ENCODE results near the gene EMSY.

EMSY gene

DNA sequence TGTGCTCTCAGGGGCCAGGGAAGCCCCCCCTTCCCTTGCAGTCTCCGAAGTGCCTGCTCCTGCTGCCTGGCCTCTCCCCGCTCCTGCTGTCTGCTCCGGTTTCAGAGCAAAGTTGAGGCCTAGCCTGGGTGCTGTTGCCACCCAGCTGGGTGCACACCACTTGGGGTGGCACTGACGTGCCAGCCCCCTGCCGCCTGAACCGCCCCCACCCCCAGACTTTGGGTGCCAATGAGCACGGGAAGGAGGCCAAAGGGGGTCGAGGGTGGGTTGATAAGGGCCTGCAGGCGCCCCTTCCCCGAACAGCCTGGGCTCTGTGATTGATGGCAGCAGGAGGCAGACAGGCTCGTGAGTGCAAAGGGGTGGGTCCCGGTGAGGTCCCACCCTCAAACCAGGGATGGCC, 48.2 kb downstream of the EMSY start:
- DNase-seq (ENCODE audit: low spot score in 2 of 2) (no peak), ATAC-seq (no peak)
- Mint-ChIP-seq H3K27ac (no peak overlapping the region), H3K4me3 (no peak overlapping the region), H3K36me3 (peaks cover 27% of the 10 kb centered on the region), H3K4me1 (peaks cover 28% of the 10 kb centered on the region), H3K9me3 (no peaks in the 10 kb centered on the region)

DNA sequence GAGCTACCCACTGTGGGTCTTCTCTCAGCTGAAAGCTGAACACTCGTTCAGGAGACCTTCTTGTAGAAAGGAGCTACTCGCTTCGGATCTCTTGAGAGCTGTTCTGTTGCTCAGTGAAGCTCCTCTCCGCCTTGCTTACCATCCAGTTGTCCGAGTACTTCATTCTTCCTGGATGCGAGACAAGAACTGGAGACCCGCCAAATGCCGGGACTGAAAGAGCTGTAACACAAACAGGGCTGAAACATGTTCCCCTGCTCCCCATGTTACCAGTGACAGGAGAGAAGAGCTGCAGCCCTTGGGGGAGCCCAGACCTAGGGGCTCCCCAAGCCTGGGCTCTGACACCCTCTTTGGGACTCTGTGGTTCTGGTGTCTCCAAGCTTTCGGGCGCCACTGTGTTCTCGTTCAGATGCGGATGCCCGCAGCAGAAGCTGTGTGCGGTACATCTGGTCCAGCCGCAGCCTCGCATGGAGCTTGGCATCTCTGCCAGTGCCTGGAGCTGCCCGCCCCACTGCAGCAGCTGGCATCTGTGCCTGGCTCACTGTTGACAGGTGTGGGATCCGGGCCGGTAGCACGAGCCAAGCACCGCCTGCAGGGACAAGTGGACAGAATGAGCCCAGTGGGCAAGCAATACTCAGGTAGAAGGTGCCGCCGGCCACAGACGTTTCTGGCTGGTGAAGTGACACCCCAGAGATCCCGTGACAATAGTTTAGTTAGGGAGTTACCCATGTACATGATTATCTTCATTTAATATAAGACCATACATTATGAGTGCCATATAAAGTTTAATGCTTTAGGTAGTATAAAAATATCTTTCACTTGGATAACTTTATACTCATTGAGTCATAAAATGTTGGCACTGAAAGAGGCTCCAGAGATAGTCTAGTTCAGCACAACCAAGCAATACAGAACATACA, 49.1 kb downstream of the EMSY start:
- Mint-ChIP-seq H3K27ac (peak overlapping the region; percentile 90), H3K4me1 (peaks cover 28% of the 10 kb centered on the region), H3K36me3 (peaks cover 32% of the 10 kb centered on the region), H3K9me3 (no peaks in the 10 kb centered on the region), H3K4me3 (no peak overlapping the region)
- DNase-seq (ENCODE audit: low spot score in 2 of 2), result no peak
- ATAC-seq, result no peak

DNA sequence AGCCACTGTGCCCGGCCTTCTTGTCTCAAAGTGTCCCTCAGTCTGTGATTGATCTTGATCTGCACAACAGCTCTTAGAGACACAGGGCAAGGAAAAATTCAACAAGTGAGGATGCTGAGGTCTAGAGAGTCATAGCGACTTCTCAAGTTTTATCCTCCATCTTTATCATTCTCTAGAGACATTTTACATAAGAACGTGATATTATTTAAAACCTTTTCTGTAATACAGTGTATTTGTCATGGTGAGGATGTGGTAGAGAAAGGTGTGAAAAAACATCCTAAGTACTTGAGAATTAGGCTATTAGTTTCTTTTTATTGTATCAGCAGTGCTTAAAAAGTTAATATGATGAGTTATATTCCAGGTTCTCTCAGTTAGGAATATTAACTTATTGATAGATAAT, 50.2 kb downstream of the EMSY start:
- H3K27ac Mint-ChIP-seq, result peak overlapping the region; percentile 90
- no peak for DNase-seq (ENCODE audit: low spot score in 2 of 2)
- peak; percentile 31 for ATAC-seq

DNA sequence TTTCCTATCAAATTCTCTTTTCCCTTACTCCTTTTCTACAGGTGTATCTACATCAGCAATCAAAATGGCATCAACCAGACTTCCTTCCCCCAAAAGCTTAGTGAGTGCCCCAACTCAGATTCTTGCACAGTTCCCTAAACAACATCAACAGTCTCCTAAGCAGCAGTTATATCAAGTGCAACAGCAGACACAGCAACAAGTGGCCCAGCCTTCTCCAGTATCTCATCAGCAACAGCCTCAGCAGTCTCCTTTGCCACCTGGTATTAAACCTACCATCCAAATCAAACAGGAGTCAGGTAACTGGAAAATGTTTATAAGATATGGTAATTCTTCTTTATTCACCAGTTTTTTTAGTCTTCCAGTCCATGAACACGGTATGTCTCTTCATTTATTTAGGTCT, 51.4 kb downstream of the EMSY start:
- no peak overlapping the region for H3K4me3 Mint-ChIP-seq
- peaks cover 44% of the 10 kb centered on the region for H3K36me3 Mint-ChIP-seq
- no peak for DNase-seq (ENCODE audit: low spot score in 2 of 2)
- H3K9me3 Mint-ChIP-seq, result peaks cover 3% of the 10 kb centered on the region
- H3K4me1 Mint-ChIP-seq, result peaks cover 22% of the 10 kb centered on the region
- ATAC-seq, result no peak
- H3K27ac Mint-ChIP-seq, result no peak overlapping the region

More for the DNA sequence above, 50.2 kb downstream of the EMSY start:
- peak overlapping the region; percentile 41 for H3K4me3 Mint-ChIP-seq
- H3K9me3 Mint-ChIP-seq, result no peaks in the 10 kb centered on the region
- peaks cover 22% of the 10 kb centered on the region for H3K4me1 Mint-ChIP-seq
- peaks cover 33% of the 10 kb centered on the region for H3K36me3 Mint-ChIP-seq

DNA sequence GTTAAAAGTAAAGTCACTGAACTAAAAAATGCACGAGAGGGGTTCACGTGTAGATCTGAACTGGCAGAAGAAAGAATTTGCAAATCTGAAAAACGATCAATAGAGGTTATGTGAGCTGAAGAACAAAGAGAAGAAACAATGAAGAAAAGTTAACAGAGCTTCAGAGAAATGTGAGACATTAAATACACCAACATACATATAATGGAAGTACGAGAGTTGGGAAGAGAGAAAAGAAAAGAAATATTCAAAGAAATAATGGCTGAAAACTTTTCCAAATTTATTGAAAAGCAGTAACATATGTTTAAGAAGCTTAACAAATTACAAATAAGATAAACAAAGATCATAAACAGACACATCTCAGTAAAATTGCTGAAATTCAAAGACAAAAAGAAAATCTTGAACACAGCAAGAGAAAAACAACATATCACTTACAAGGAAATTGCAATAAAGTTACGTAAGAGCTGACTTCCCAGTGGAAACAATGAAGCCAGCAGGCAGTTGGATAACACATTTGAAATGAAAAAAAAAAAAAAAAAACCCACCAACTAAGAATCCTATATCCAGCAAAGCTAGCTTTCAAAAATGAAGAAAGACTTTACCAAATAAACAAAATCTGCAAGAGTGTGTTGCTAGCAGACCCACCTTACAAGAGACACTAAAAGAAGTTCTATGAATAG, 56.8 kb downstream of the EMSY start:
- Mint-ChIP-seq H3K36me3 (peaks cover 57% of the 10 kb centered on the region), H3K4me3 (no peak overlapping the region), H3K9me3 (peaks cover 7% of the 10 kb centered on the region), H3K4me1 (no peaks in the 10 kb centered on the region), H3K27ac (no peak overlapping the region)
- DNase-seq (ENCODE audit: low spot score in 2 of 2) (no peak), ATAC-seq (no peak)

DNA sequence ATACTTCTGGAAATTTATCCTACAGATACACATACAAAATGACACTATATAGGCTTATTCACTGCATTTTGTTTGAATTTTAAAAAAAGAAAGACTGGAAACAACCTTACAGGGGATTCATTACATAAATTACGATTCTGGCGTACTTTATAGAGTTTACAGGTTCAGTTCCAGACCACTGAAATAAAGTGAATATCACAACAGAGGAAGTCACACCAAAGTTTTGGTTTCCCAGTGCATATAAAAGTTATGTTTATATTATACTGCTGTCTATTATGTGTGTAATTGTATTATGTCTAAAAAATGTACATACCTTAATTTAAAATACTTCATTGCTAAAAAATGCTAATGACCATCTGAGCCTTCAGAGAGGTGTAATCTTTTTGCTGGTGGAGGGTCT, 62.0 kb downstream of the EMSY start:
- ATAC-seq, result no peak
- Mint-ChIP-seq H3K27ac (no peak overlapping the region), H3K36me3 (peaks cover 30% of the 10 kb centered on the region), H3K4me3 (no peak overlapping the region), H3K9me3 (no peaks in the 10 kb centered on the region), H3K4me1 (no peaks in the 10 kb centered on the region)
- DNase-seq (ENCODE audit: low spot score in 2 of 2), result no peak

DNA sequence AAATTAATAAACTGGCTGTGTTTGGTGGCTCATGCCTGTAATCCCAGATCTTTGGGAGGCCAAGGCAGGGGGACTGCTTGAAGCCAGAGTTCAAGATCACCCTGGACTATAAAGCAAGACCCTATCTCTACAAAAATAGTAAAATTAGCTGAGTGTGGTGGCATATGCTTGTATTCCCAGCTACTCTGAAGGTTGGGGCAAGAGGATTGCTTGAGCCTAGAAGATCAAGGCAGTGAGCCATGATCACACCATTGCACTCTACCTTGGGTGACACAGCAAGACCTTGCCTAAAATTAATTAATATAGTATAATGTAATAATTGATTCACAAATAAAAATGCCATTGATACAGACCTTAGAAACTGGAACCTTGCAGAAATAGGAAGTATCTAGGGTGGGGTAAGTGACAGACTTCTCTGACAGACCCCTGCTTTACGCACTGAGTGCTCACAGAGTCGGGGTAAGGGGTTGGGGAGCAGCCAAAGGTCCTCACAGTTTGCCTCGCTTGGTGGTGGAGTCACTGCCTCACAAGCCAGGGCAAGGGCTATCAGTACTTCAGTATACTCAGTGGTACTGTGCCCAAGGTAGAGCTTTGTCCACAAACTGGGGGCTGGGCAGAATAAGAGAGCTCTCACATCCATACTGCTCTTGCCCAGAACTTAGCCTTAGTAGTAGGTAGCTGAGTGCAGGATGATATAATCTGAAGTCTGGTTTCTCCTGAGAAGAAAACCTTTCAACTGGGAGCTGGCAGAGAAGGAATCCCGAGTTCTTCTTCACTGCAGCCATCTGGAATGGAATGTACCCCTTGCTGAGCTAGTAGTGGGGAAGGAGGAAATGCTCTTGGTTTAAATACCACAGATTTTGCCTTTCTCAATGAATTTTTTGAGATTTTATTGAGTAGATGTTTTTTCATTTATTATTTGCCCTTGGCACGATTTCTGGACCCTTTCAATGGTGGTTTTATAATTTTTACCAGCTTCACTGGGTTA, 65.5 kb downstream of the EMSY start:
- Mint-ChIP-seq H3K4me3 (no peak overlapping the region), H3K9me3 (no peaks in the 10 kb centered on the region), H3K36me3 (peaks cover 31% of the 10 kb centered on the region), H3K27ac (no peak overlapping the region), H3K4me1 (no peaks in the 10 kb centered on the region)
- DNase-seq (ENCODE audit: low spot score in 2 of 2) (no peak), ATAC-seq (no peak)

DNA sequence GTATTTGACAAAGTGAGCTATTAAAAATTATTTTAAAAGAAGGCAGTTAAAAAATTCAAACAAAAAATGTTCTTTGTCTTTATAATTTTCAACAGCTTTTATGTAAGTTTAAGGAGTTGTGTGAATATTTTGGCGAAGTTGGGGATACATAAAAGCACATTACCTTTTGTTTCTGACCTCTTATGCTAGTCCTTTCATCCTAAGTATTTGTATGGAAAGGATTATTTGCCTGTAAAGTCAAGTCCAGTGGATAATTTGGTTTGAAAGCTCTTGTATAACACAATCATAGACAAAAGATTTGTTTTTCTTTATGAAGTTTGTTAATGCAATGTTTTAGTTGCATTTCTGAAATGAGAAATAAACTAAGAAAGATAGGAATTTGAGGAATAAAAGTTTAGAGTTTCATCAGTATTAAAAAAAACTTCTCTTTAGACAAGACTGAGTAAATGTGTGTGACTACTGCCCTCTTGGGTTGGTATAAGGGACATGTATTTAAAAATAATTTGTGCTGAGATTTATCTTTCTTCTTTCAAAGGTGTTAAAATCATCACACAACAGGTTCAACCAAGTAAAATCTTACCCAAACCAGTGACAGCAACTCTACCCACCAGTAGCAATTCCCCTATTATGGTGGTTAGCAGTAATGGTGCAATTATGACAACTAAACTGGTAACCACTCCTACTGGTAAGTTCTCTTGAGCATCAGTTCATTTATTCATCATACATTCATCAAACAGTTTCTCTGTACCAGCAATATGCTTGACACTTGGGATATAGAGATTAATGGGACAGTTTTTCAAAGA, 68.2 kb downstream of the EMSY start:
- Mint-ChIP-seq H3K4me3 (no peak overlapping the region), H3K27ac (peak overlapping the region; percentile 36), H3K4me1 (no peaks in the 10 kb centered on the region), H3K36me3 (peaks cover 42% of the 10 kb centered on the region), H3K9me3 (no peaks in the 10 kb centered on the region)
- DNase-seq (ENCODE audit: low spot score in 2 of 2), result no peak
- no peak for ATAC-seq

DNA sequence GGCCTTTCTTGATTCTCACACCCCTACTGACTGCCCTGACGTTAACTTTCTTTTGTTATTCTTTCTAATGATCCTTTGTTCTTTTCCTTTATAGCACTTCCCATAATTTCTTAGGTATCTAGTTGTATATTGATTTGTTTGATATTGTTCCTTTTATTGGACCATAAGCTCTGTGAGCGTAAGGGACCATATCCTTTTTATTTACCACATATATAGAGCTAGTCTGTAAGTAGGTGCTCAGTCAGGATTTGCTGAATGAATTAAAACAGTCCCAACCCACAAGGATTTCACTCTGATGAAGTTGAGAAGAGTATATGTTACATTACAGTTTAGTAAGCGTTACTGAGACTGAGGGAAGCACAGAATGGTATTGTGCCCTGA, 68.8 kb downstream of the EMSY start:
- Mint-ChIP-seq H3K27ac (peak overlapping the region; percentile 36), H3K4me3 (no peak overlapping the region), H3K9me3 (no peaks in the 10 kb centered on the region), H3K4me1 (no peaks in the 10 kb centered on the region), H3K36me3 (peaks cover 44% of the 10 kb centered on the region)
- ATAC-seq (no peak), DNase-seq (ENCODE audit: low spot score in 2 of 2) (no peak)

DNA sequence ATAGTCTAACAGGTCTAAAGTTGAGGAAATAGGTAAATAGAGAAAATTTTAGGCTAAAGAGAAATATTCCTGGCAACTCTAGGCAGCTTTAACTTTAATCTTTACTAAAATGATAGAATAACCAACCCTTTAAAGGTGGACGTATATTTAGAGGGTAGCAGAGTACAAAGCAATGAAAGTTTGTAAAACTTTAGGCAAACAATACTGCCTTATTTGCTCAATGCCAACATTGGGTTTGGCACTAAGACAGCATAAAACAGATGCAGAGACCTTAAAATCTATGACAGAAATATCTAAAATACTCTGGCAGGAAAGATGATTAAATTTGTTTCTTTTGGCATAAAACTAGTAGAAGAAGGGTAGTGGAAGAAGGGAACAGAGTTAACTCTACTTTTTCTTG, 70.7 kb downstream of the EMSY start:
- H3K36me3 Mint-ChIP-seq, result peaks cover 55% of the 10 kb centered on the region
- ATAC-seq (no peak), DNase-seq (ENCODE audit: low spot score in 2 of 2) (no peak)
- no peak overlapping the region for H3K4me3 Mint-ChIP-seq
- H3K27ac Mint-ChIP-seq, result peak overlapping the region; percentile 16
- no peaks in the 10 kb centered on the region for H3K9me3 Mint-ChIP-seq
- no peaks in the 10 kb centered on the region for H3K4me1 Mint-ChIP-seq

DNA sequence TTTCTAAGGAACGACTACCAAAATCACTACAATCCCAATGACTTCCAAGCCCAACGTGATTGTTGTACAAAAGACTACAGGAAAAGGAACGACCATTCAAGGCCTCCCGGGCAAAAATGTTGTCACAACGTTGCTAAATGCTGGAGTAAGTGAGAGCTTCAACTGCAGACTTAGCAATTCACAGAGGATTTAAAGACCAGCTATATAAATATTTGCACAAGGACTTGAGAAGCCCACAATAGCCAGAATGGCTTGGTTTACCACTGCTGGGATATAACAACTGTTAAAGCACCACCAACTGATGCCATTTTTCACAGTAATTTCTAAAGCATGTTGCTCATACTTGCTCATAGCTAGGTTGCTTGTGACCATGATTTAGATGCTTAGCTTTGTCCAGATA, 78.3 kb downstream of the EMSY start:
- DNase-seq (ENCODE audit: low spot score in 2 of 2), result no peak

DNA sequence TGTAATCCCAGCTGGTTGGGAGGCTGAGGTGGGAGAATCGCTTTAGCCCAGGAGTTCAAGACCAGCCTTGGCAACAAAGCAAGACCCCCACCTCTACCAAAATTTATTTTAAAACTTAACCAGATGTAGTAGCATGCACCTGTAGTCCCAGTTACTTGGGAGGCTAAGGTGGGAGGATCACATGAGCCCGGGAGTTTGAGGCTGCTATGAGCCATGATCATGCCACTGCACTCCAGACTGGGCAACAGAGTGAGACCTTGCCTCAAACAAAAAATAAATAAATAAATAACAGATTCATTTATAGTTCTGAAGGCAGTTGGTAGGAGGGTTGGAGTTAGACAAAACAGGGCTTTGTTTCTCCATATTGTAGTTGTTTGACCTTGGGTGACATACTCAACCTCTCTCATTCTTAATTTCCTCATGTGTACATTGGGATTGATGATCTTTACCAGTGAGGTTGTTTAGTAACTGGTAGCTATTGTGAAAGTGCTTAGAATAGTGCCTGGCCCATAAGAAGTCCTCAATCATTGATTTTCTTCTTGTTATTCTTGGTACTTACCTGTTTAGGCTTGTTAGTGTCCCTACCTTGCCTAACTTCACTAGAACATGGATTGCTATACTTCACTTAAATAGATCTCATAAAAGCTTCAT, 79.1 kb downstream of the EMSY start:
- Mint-ChIP-seq H3K9me3 (no peaks in the 10 kb centered on the region), H3K4me1 (no peaks in the 10 kb centered on the region), H3K27ac (no peak overlapping the region), H3K4me3 (no peak overlapping the region), H3K36me3 (peaks cover 85% of the 10 kb centered on the region)
- ATAC-seq (no peak), DNase-seq (ENCODE audit: low spot score in 2 of 2) (no peak)

More for the DNA sequence above, 78.3 kb downstream of the EMSY start:
- Mint-ChIP-seq H3K4me1 (no peaks in the 10 kb centered on the region), H3K27ac (no peak overlapping the region), H3K9me3 (no peaks in the 10 kb centered on the region), H3K4me3 (no peak overlapping the region), H3K36me3 (peaks cover 85% of the 10 kb centered on the region)
- no peak for ATAC-seq

DNA sequence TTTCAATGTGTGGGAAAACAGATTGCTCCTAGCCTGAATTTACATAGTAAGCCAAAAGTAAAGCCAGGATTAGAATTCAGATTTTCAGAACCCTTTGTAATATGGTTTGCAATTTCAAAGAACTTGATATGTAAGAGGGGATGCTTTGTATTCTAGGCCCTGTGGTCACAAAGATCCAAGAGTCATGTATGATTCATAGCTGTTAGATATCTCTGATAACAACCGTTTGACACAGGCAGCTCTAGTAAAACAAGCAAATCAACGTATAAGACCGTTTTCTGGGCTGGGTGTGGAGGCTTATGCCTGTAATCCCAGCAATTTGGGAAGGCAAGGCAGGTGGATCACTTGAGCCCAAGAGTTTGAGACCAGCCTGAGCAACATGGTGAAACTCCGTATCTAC, 79.6 kb downstream of the EMSY start:
- peaks cover 85% of the 10 kb centered on the region for H3K36me3 Mint-ChIP-seq
- no peak overlapping the region for H3K4me3 Mint-ChIP-seq
- H3K4me1 Mint-ChIP-seq, result no peaks in the 10 kb centered on the region
- no peak for ATAC-seq
- no peak overlapping the region for H3K27ac Mint-ChIP-seq
- DNase-seq (ENCODE audit: low spot score in 2 of 2), result no peak
- no peaks in the 10 kb centered on the region for H3K9me3 Mint-ChIP-seq

DNA sequence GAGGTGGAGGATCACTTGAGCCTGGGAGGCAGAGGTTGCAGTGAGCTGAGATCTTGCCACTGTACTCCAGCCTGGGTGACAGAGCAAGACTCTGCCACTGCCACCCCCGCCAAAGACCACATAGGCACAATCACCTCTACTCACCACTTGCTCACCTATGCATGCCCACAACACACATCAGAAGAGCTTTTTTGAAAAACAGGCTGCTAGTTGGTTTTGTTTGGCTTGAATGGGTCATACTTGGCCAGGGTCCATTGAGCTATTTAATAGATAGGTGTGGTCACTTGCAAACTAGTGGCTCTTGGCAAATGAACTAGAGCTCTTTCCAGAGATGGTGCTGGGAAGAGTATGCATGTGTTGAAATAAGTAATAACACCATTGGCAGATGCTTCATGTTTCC, 80.1 kb downstream of the EMSY start:
- H3K27ac Mint-ChIP-seq, result no peak overlapping the region
- no peaks in the 10 kb centered on the region for H3K9me3 Mint-ChIP-seq
- peaks cover 86% of the 10 kb centered on the region for H3K36me3 Mint-ChIP-seq
- no peak for ATAC-seq
- no peaks in the 10 kb centered on the region for H3K4me1 Mint-ChIP-seq
- no peak overlapping the region for H3K4me3 Mint-ChIP-seq
- DNase-seq (ENCODE audit: low spot score in 2 of 2), result no peak

Measured in stimulated activated effector memory CD8-positive, alpha-beta T cell treated with anti-CD3 and anti-CD28 coated beads, Interleukin-12 subunit alpha, Interleukin-12 subunit beta, amount 100 ng/mL, for 72 hours (primary cell).